ENCODE measurements around the gene INTS7. TPM values are rescaled to one million over a fixed set of nuclear protein-coding genes. Genes with fewer than 3 reads are reported as not detected.

INTS7 gene
- total RNA-seq, 4 donors from 2014 or later = 6.7 to 11.0 (median 9.5) TPM

- DNase-seq (ENCODE audit: low spot score) (no peak), ATAC-seq (ENCODE audit: low FRiP score) (no peak)
- TF ChIP-seq CTCF (IDR thresholded peaks at IDR 0.05) = no peak
Observed at GRCh38 chr1:211912844-211913432, 122.4 kb downstream of the INTS7 start.

- TF ChIP-seq CTCF (IDR thresholded peaks at IDR 0.05) = no peak
- no peak for DNase-seq (ENCODE audit: low spot score)
- ATAC-seq (ENCODE audit: low FRiP score) = no peak
Observed at GRCh38 chr1:211912038-211912437, 123.3 kb downstream of the INTS7 start.

GRCh38 chr1:211910913-211911485 is 124.4 kb downstream of the INTS7 start:
- DNase-seq (ENCODE audit: low spot score) (no peak), ATAC-seq (ENCODE audit: low FRiP score) (no peak)
- TF ChIP-seq CTCF (IDR thresholded peaks at IDR 0.05) = no peak

GRCh38 chr1:211910113-211910884 is 125.1 kb downstream of the INTS7 start:
- TF ChIP-seq CTCF (IDR thresholded peaks at IDR 0.05) = no peak
- DNase-seq (ENCODE audit: low spot score) = no peak
- no peak for ATAC-seq (ENCODE audit: low FRiP score)

GRCh38 chr1:211909395-211909794 is 126.0 kb downstream of the INTS7 start:
- no peak for TF ChIP-seq CTCF (IDR thresholded peaks at IDR 0.05)
- no peak for DNase-seq (ENCODE audit: low spot score)
- ATAC-seq (ENCODE audit: low FRiP score) = no peak

GRCh38 chr1:211908951-211909350 is 126.4 kb downstream of the INTS7 start:
- TF ChIP-seq CTCF (IDR thresholded peaks at IDR 0.05) = no peak
- DNase-seq (ENCODE audit: low spot score) = no peak
- no peak for ATAC-seq (ENCODE audit: low FRiP score)

All from omental fat pad (tissue), 4 donors.